GM12873 (cell line): ENCODE measurements around the gene ATP6V1G2.

Experiments used
- TF ChIP-seq, protein P1 (sequence below): IDR thresholded peaks from 2 replicates; pipeline ENCODE4 v1.5.1; 2012; ENCODE audit warnings: low read depth, mild to moderate bottlenecking, moderate library complexity, low read length, control low read depth; ENCODE audit not compliant: insufficient read depth; ENCODE audit errors: missing control alignments

The ATP6V1G2 gene

DNA sequence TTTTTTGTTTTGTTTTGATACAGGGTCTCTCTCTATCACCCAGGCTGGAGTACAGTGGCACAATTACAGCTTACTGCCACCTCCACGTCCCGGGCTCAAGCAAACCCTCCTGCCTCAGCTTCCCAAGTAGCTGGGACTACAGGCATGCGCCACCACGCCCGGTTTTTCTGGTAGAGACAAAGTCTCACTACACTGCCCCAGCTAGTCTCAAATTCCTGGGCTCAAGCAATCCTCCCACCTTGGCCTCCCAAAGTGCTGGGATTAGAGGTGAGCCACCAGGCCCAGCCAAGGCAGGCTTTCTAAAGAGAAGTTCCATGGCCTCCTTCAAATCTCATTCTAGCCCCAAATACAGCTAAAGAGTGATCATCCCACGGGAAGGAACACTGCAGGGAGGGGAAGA lies 12.4 kb downstream of the ATP6V1G2 start:
- TF ChIP-seq, protein P1, sequence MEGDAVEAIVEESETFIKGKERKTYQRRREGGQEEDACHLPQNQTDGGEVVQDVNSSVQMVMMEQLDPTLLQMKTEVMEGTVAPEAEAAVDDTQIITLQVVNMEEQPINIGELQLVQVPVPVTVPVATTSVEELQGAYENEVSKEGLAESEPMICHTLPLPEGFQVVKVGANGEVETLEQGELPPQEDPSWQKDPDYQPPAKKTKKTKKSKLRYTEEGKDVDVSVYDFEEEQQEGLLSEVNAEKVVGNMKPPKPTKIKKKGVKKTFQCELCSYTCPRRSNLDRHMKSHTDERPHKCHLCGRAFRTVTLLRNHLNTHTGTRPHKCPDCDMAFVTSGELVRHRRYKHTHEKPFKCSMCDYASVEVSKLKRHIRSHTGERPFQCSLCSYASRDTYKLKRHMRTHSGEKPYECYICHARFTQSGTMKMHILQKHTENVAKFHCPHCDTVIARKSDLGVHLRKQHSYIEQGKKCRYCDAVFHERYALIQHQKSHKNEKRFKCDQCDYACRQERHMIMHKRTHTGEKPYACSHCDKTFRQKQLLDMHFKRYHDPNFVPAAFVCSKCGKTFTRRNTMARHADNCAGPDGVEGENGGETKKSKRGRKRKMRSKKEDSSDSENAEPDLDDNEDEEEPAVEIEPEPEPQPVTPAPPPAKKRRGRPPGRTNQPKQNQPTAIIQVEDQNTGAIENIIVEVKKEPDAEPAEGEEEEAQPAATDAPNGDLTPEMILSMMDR = no peak

DNA sequence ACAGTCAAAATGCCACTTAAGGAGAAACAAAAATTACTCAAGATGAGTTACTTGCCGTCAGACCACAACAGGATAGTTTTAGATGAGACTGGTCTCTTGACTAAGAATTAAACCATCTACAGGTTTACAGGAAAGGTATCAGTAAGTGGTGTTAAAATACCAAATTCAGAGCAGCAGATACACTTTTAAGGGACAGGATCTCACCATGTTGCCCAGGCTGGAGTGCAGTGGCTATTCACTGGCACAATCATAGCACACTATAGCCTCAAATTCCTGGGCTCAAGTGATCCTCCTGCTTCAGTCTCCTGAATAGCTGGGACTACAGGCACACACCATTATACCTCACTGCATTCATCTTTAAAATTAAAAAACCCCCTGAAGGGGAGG lies 13.0 kb downstream of the ATP6V1G2 start:
- TF ChIP-seq, protein P1 = no peak

DNA sequence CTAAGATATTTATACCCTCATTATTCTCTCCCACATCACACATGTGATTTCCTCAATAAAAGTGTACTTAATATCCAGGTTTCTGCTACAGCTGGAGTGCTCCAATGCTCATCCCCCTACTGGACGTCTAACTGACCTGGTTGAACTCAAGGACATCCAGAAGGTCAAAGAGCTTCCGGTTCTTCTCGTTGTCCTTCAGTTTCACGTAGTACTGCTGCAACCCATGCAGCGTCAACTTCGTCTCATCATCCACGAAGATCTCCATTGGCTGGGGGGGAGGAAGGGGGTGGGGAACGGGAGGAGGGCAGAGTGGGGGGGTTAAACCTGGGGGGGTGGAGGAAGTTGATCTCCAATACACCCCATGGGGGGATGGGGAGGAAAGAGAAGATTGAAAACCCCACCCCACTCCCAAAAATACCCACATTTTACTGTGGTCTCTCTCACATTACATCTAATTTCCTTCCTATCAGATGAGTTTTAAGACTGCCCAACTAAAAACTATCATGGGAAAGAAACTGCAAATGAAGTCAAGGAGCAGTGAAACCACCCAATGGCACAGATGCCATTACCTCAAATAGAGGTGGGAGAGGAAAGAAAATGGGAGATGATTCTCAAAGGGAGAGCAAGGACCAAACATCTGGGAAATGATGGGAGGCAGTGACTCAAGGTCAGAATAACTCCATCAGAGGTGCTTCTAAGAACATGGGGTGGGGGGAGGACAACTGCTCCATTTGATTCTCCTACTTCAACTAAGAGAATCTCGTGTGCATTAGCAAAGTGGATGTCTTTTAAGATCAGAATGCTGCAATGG lies 13.6 kb downstream of the ATP6V1G2 start:
- TF ChIP-seq, protein P1 = no peak

DNA sequence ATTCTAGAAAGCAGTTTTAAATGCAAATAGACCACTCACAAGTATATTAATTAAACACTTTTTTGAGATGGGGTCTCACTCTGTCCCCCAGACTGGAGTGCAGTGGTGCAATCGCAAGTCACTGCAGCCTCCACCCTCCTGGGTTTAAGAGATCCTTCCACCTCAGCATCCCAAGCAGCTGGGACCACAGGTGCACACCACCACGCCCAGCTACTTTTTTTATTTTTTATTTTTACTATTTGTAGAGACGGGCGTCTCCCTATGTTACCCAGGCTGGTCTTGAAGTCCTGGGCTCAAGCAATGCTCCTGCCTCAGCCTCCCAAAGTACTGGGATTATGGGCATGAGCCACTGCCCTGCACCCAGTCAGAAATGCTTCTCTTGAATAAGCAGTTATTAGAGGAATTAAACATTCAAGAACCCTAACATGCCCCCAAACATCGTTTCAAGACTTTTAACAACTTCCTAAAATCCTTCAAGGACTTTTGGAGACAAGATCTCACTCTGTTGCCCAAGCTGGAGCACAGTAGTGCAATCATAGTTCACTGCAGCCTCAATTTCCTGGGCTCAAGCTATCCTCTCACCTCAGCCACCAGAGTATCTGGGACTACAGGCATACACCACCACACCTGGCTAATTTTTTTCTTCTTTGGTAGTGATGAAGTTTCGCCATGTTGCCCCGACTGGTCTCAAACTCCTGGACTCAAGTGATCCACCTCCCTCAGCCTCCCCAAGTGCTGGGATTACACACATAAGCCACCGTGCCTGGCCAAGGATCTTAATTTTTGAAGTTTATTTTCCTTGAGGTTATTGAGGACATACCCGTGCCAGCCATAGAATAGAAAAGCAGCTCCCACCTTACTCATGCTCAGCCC lies 14.4 kb downstream of the ATP6V1G2 start:
- TF ChIP-seq, protein P1 = no peak

DNA sequence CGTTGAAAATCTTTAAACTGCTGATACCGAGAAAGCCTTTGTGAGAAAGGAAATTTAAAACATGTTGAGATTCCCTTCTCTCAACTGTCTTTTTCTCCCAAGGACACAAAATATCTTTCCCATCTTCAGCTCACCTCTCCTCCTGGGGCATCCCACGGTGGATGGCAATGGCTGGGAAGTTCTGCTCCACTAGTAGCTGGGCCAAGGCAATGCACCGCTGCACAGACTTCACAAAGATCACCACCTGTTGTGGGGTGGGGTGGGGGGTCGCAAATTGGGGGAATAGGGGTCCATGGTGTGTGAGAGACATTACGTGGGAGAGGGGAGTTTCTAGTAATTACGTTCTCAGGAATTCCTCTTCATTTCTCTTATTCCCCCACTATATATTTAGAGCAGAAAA lies 15.2 kb downstream of the ATP6V1G2 start:
- TF ChIP-seq, protein P1 = no peak

DNA sequence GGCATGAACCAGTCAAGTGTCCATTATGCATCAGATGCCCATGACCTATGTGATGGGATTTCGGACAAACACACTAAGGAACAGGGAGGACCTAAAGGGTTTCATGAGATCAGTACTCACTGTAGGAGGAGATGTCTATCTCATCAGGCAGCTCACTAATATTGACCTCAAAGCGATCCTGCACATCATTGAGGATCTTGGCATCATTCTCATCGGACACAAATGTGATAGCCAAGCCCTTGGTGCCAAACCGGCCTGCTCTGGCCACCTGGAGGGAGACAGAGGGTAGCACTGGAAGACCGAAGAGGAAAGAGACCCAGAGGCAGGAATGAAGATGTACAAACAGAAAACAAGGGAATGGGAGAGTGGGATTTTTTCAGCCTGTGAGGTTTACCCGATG lies 15.7 kb downstream of the ATP6V1G2 start:
- TF ChIP-seq, protein P1 = no peak

DNA sequence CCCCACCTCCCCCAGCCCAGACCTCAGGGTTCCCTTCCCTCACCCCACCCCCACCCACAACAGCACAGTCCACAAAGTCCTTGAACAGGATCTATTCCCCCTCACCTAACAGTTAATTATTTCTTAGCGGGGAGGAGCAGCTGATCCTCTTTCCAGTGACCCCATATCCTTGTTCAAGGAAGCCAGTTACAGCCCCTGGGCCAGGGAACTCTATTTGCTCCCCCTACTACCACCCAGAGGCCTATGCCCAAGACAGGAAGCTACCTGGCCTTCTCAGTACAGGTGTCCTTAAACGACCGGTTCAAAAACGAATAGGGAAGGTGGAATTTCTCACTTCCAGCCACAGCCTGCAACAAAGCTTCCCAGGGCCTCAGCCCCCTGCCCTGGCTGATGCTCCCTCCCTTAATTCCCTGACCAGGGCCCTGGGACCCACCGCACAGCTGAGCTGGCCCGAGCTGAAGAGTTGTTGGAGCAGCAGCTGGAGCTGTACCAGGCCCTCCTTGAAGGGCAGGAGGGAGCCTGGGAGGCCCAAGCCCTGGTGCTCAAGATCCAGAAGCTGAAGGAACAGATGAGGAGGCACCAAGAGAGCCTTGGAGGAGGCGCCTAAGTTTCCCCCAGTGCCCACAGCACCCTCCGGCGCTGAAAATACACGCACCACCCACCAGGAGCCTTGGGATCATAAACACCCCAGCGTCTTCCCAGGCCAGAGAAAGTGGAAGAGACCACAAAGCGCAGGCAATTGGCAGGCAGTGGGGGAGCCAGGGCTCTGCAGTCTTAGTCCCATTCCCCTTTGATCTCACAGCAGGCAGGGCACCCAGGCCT lies 16.9 kb downstream of the ATP6V1G2 start:
- TF ChIP-seq, protein P1 = no peak
